Inflammatory macrophage (primary cell): Measurements from ENCODE around the gene PEX19.
"Not testable (repeated sequence)": the region's sequence is repeated elsewhere in the genome, so short reads cannot be mapped to it uniquely, and the experiment has no call there.

ENCODE experiments used
- DNase-seq, 2 donors: peaks; one replicate each; pipeline ENCODE4 v3.0.0-alpha.2; 2020 to 2022
- total RNA-seq, 18 experiments: gene quantifications; one replicate each; lab custom pipeline; 2026; ENCODE audit warnings: mixed read lengths in 6 of 18, inconsistent platforms in 2 of 18; lab: John Stamatoyannopoulos, UW

Gene PEX19
- total RNA-seq: 38.3 to 116 (median 77.9) reads per million in 18 experiments

DNA sequence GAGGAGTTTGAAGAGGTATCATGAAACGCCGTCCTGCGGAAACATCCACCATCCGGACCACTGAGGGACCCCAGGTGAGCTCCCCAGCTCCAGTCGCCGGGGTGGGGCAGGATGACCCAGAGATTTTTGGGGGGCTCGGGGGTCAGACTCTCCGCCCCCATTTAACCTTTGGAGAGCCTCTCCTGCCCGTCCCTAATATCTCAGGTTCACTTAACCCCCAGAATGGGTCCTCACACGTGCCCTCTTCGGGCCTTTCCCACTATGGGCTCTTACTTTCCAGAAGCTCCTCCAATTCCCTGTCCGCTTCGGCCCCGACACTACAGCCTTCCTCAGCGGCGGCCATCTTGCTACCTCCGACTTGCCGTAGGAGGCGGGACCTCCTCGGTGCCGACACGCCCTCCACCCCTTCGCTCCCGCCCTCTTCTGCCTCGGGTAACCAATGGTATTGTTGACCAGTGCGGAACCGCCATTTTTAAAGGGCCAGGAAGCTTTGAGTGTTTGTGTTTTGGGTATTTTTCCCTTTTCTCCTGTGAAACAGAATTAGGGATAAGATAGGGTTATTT, at the start of gene PEX19:
Gene PEX19 (minus strand): TSS at position 352 of the 563 bp plus-strand sequence. CDS start 9 bp downstream, at position 343.
- DNase-seq: peak; percentile 91 to 93

DNA sequence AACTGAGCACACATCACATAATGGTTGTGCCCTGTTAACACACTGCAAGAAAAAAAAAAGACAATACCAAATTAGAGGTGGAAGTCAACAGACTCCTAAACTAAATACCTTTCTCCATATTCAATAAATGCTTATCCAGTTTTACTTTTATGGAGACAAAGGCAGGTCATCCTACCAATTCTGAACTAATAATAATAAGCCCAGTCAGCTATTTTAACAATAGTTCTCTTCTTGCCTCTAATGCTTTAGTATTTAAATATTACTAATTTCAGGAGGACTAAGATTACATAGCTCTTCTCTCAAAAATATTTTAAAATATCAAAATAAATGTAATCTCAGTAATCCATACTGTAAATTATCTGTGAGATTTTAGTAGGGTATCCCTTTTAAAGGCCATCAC, 47.6 kb upstream of the PEX19 start:
- DNase-seq: no peak

DNA sequence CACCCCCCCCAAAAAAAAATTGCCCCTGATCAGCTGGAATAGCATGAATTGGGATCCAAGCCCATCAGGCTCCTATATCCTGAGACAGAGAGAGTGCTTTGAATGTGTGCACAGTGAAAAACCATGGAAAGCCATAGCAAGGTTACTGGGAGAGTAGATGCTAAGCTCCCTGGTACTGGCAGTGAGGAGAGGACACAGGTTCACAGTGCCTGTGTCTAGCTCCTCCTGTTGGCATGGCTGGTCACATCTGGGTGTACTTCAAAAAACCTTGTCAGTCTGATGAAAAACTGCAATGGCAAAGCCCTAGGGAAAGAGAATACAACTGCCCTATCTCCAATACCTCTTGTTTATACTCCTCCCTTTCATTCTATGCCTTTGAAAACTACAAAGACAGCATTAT, 45.2 kb upstream of the PEX19 start:
- no peak for DNase-seq

DNA sequence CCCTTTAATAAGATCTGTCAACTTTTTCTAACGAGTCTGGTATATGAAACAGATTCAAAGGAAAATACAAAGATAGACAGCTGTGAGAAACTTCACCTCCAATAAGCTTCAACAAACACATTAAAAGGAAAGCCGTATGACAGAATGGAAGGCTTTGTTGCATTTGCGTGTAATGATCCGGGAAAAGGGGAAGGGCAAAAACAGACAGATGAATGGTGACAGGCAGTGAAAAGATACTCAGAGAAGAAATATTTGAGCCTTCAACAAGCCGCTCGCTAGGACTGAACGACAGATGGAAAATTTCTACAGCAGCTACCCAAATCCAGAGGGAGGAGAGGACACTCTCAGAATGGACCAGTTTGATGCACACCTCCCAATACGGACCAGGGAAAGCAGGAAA, 43.3 kb upstream of the PEX19 start:
- DNase-seq: no peak

DNA sequence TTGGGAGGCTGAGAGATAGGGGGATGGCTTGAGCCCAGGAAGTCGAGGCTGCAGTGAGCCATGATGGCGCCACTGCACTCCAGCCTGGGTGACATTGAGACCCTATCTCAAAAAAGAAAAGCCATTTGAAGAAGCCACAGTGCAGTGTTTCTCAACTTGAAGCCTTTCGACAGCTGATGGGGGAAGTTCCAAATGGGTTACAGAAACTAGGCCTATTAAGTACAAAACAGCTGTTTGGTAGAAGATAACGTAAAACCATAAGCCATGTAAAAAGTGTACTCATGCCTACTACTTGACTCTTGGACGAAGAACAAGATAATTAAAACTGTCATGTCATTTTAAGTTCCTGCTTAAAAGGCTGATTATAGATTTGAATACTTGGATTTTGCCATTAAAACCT, 41.5 kb upstream of the PEX19 start:
- no peak for DNase-seq

GRCh38 chr1:160325252-160325651, 40.3 kb upstream of the PEX19 start:
- DNase-seq: no peak

DNA sequence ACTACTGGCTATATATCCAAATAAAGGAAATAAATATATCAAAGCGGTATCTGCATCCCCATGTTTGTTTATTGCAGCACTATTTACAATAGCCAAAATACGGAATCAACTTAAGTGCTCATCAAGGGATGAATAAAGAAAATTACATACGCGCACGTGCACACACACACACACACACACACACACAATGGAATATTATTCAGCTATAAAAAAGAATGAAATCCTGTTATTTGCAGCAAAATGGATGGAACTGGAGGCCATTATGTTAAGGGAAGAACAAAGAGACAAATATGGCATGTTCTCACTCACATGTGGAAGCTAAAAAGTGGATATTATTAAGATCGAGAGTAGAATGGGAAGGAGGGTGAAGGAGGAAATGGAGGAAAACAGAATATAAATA, 37.9 kb upstream of the PEX19 start:
- DNase-seq: no peak

DNA sequence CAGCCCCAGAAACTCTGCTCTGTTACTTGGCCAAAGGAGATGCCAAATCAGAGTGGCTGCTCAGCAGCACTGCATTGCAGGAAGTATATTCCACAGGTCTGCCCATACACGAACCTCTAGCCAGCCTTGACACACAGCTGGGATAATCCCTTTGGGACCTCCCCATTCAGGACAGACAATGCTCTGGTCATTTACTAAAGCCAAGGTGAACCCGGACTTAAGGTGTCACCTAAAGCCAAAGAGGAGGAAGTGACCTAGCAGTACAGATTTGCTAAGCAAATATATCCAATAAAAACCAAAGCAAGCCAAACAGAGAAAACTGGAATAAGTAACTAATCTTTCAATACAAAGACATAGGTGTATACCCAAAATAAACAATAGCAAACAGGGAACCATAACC, 30.4 kb upstream of the PEX19 start:
- DNase-seq: no peak

DNA sequence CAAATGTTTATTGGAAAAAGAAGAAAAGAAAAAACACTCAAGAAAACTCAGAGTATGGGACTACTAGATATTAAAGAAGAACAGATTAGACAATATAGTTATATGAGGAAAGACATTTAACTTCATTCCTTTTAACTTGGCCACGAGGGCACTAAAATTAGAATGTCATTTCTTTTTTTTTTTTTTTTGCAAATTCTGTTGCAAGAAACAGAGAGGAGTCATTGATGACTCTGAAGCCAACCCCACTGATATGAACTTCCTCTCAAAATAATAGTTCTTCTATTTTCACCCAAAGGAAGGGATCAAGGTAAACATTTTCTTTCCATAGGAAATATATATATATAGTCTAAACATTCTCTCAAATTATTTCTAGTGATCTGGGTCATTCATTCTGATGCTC, 24.6 kb upstream of the PEX19 start:
- DNase-seq: peak; percentile 48 to 69

GRCh38 chr1:160309185-160309557, 24.2 kb upstream of the PEX19 start:
- DNase-seq: peak; percentile 34 to 53

DNA sequence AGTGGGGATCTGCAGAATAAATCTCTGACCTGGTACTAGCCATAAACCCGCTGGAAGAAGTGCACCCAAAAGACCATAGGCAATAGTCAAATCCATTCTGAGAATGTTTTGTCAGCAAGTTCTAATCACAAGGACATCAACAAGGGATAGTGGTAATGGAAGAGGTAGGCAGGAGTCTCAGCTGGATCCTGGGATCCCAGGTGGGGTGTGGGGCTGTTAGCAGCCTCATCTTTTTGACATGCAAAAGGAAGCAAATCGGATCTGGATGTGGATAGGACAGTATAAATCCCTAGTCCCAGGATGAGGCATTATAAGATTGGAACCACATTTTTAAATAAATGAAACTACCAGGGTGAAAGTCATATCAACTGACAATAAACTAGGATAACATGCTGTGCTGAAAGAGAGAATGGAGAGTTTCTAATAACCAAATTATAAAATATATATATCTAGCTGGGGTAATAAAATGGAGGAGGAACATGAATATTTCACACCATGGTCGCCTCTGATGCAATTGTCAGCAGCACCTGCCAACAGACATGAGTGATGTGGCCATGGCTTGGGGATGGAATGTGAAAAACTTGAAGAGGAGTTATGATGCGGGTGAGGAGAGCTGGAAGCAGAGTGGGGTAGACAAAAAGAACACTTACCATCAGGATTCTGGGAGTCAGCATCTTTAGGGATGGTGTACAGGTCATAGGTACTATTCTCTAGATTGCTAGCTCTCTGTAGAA, 23.7 kb upstream of the PEX19 start:
- DNase-seq: no peak

GRCh38 chr1:160307118-160307791, 22.3 kb upstream of the PEX19 start:
- DNase-seq: no peak

DNA sequence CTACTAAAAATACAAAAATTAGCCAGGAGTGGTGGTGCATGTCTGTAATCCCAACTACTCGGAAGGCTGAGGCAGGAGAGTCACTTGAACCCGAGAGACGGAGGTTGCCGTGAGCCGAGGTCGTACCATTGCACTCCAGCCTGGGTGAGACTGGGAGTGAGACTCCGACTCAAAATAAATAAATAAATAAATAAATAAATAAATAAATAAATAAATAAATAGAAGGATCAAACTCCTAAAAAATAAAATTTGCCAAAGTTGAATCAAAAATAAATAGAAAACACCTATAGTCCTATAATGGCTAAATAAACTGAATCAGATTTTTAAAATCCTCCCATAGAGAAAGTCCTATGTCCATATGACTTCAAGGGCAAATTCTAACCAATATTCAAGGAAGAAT, 15.2 kb upstream of the PEX19 start:
- DNase-seq: no peak

DNA sequence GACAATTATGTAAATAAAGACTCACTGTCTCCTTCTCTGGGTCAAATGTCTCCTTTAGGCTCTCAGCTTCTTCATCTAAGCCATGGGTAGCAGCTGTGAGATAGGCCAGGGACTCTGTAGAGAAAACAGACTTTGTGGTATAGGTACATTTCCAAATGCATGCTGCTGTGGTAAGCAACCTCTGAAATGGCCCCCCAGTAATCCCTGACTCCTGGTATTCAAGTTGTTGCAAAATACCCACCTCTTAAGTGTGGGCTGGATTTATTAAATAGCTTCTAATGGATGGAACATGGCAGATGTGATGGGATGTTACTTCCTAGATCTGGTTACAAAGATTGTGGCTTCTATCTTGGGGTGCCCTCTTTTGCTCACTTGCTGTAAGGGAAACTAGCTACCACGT, 11.1 kb upstream of the PEX19 start:
- DNase-seq: no peak

DNA sequence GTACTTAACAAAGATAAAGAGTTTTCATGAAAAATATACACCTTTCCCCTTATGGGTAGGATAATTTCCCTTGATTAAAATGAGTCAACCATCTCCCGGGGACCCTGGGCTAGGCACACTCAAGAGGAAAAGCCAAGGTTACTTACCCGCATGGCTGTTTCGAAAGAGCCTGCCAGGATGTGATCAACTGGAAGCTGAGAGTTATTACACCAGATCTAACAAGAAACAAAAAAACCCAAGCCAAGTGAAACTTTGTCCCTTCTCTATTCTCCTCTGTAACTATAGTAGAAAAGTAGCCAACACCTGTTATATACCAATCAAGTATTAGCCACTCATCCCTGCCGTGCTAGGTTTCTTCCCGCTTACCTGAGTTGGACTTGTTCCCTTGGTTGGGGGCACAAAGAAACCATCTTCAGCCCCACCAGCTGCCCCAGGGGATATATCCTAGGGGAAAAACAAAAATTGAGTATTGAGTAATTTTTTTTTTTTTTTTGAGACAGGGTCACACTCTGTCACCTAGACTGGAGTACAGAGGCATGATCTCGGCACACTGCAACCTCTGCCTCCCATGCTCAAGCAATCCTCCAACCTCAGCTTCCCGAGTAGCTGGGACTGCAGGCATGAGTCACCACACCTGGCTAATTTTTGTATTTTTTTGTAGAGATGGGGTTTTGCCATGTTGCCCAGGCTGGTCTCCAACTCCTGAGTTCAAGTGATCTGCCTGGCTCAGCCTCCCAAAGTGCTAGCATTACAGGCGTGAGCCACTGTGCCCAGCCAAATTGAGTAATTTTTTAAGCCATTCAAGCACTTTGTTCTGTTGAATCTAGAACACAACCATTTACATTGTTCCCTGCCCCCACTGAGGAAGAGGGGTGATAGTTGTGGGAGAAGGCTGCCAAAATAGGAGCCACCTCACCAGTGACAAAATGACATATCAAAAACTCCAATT, 8.4 kb upstream of the PEX19 start:
- DNase-seq: peak; percentile 12 to 17

GRCh38 chr1:160291248-160292220, 6.6 kb upstream of the PEX19 start:
- peak; percentile 59 to 70 for DNase-seq

- DNase-seq: not testable (repeated sequence)
These were observed 2.8 kb upstream of the PEX19 start for GRCh38 chr1:160287769-160288168.

DNA sequence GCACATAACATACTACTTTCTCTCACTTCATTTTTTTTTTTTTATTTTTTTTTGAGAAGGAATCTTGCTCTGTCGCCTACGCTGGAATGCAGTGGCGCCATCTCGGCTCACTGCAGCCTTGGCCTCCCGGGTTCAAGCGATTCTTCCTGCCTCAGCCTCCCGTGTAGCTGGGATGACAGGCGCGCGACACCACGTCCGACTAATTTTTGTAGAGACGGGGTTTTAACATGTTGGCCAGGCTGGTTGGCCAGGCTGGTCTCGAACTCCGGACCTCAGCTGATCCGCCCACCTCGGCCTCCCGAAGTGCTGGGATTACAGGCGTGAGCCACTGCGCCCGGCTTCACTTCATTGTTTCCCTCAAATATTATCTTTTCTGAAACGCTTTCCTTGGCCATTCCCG, 573 bp upstream of the PEX19 start:
- no peak for DNase-seq

GRCh38 chr1:160284220-160284781, 632 bp downstream of the PEX19 start:
- DNase-seq: peak; percentile 91 to 93

- no peak for DNase-seq
These were observed 2.1 kb downstream of the PEX19 start for GRCh38 chr1:160282807-160283206.

DNA sequence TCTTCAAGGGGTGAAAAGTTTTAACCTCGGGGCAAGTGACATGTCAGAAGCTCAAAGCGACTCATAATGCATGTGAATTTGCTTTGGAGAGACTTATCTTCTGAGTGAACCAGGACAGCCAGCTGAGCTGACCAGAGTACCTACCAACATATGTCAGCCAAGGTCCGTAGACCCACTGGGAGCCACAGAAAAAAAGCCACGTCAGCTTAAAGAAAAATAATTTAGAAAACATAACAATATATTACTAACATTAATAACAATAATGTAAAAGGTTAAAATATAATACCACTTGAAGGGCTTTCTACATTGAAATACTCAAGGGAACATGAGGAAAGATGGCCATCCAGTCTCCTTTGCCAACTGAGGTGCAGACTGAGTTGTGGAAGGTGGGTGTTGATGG, 6.9 kb downstream of the PEX19 start:
- DNase-seq: no peak
